Neutrophil (primary cell): ENCODE results near the gene INTS14.
A peak's percentile ranks its signal among the peaks of the same experiment; 100 is the strongest.

Source experiments
- H3K27ac ChIP-seq: fragments of 200-600 bp; sonication (generic); 2 replicates; pipeline ENCODE4 v1.5.1; 2016; ENCODE audit warnings: mild to moderate bottlenecking, moderate library complexity
- H3K27me3 ChIP-seq: fragments of 200-600 bp; sonication (generic); 2 replicates; pipeline ENCODE4 v1.6.0; 2016; ENCODE audit warnings: mild to moderate bottlenecking
- H3K36me3 ChIP-seq: fragments of 200-600 bp; sonication (generic); 2 replicates; pipeline ENCODE4 v1.5.1; 2017
- H3K4me1 ChIP-seq, 2 experiments: fragments of 200-600 bp in 1 of 2; sonication (generic) in 1 of 2; 1 replicate in 1 of 2; 2 replicates in 1 of 2; pipeline versions ENCODE4 v1.5.1 to v1.6.1; 2013 to 2016; ENCODE audit warnings: low read depth in 1 of 2, low read length in 1 of 2, mild to moderate bottlenecking in 1 of 2, moderate library complexity in 1 of 2; ENCODE audit not compliant: control insufficient read depth in 1 of 2, insufficient read depth in 1 of 2
- H3K4me3 ChIP-seq, 2 experiments: fragments of 200-600 bp in 1 of 2; sonication (generic) in 1 of 2; 1 replicate in 1 of 2; 2 replicates in 1 of 2; pipeline ENCODE4 v1.5.1; 2013 to 2016; ENCODE audit warnings: low read depth in 1 of 2, low read length in 1 of 2, mild to moderate bottlenecking in 1 of 2, moderate library complexity in 1 of 2
- H3K9me3 ChIP-seq: fragments of 200-600 bp; sonication (generic); 2 replicates; pipeline ENCODE4 v1.5.1; 2016
- CTCF ChIP-seq: fragments of 200-600 bp; sonication (generic); IDR thresholded peaks from 2 replicates; pipeline ENCODE4 v1.5.1; 2016; ENCODE audit warnings: antibody characterized with exemption

Gene INTS14

GRCh38 chr15:65529762-65530317 lies 81.1 kb downstream of the INTS14 start:
- H3K9me3 ChIP-seq = no peaks in the 10 kb centered on the region
- no peak for TF ChIP-seq CTCF
- H3K4me1 ChIP-seq = peaks cover 12% of the 10 kb centered on the region in 2 experiments
- no peak overlapping the region for H3K27ac ChIP-seq
- no peaks in the 10 kb centered on the region for H3K27me3 ChIP-seq
- peak overlapping the region; percentile 69 to 80 for H3K4me3 ChIP-seq
- H3K36me3 ChIP-seq = no peaks in the 10 kb centered on the region
